ENCODE measurements around the gene PFN4. TPM values are rescaled to one million over a fixed set of nuclear protein-coding genes. Genes with fewer than 3 reads are reported as not detected.
"Not testable (repeated sequence)": the region's sequence is repeated elsewhere in the genome, so short reads cannot be mapped to it uniquely, and the experiment has no call there.

Gene PFN4
- polyA plus RNA-seq, 3 donors from 2014 or later, result not detected

DNA sequence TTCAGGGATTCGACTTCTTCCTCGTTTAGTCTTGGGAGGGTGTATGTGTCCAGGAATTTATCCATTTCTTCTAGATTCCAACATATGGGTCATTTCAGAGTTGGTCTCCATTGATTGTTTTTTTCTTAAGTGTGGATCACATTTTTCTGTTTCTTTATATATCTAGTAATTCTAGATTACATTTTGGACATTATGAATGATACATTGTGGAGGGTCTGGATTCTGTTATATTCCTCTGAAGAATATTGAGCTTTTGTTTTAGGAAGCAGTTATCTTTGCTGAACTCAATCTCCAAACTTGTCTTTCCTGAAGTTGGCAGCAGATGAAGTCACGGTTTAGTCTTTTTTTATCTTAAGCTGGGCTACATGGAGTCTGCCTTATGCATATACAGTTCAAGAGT, 9.4 kb upstream of the PFN4 start:
- Mint-ChIP-seq H3K4me3 (no peak overlapping the region), H3K27me3 (ENCODE audit: low read depth in 3 of 3) (no peaks in the 10 kb centered on the region), H3K27ac (no peak overlapping the region), H3K9me3 (peaks cover 0 to 11% (median 2%) of the 10 kb centered on the region in 6 donors), H3K36me3 (peaks cover 10 to 17% (median 13%) of the 10 kb centered on the region in 3 donors), H3K4me1 (no peaks in the 10 kb centered on the region)
- no peak for DNase-seq

DNA sequence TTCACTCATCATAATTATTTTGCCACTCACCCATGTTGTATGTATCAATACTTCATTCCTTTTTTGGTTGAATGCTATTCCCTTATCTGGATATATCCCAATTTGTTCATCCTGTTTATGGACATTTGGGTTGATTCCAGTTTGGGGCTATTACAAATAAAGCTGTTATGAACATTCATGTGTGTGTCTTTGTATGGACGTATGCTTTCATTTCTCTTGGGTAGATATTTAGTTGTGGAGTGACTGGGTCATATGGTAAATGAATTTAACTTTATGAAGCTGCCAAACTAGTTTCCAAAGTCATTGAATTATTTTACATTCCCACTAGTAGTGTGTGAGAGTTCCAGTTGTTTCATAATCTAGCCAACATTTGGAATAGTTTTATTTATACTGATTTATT, 2.8 kb upstream of the PFN4 start:
- Mint-ChIP-seq H3K27ac (peak overlapping the region in 2 of 6 donors; percentile 9 to 18), H3K4me1 (peaks cover 16 to 24% of the 10 kb centered on the region in 2 donors), H3K4me3 (peak overlapping the region in 2 of 5 donors; percentile 29 to 48), H3K36me3 (peaks cover 0 to 4% (median 3%) of the 10 kb centered on the region in 3 donors), H3K27me3 (ENCODE audit: low read depth in 3 of 3) (peaks cover 0 to 3% (median 0%) of the 10 kb centered on the region in 3 donors), H3K9me3 (no peaks in the 10 kb centered on the region)
- no peak for DNase-seq

DNA sequence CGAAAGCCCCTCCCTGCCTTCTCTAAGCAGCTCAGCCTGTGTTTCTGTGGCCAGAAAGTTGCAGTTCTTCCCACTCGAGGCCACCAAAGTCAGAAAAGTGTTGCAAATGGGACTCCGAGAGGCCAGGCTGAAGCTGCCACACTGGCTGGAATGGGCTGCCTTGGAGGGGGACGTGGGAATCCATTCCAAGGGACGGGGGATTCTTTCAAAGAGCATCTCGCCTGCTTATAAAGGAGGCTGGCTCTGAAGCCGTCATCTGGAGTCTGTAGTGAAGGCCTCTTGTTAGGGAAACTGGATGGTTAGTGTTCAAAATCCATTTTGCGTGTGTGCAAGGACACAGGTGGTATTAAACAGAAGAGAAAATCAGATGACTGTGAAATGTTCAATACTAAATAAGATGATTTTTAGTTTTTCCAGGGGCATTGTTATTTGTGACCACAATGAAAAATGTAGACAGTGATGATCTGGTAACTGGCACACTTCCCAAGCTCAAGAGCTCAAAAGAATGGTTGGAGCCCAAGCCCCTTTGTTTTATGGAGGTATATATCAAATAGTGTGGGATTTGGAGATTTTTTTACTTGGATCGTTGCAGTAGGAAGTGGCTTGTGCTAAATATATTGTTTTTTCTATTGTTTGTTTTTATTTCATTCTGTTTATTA, 917 bp upstream of the PFN4 start:
- no peaks in the 10 kb centered on the region for H3K9me3 Mint-ChIP-seq
- DNase-seq, result no peak
- H3K36me3 Mint-ChIP-seq, result peaks cover 0 to 4% (median 3%) of the 10 kb centered on the region in 3 donors
- H3K27ac Mint-ChIP-seq, result peak overlapping the region; percentile 77 to 92 (median 89)
- peak overlapping the region; percentile 80 to 86 (median 84) for H3K4me3 Mint-ChIP-seq
- H3K27me3 Mint-ChIP-seq (ENCODE audit: low read depth in 3 of 3), result peaks cover 0 to 3% (median 0%) of the 10 kb centered on the region in 3 donors
- H3K4me1 Mint-ChIP-seq, result peaks cover 16 to 24% of the 10 kb centered on the region in 2 donors

DNA sequence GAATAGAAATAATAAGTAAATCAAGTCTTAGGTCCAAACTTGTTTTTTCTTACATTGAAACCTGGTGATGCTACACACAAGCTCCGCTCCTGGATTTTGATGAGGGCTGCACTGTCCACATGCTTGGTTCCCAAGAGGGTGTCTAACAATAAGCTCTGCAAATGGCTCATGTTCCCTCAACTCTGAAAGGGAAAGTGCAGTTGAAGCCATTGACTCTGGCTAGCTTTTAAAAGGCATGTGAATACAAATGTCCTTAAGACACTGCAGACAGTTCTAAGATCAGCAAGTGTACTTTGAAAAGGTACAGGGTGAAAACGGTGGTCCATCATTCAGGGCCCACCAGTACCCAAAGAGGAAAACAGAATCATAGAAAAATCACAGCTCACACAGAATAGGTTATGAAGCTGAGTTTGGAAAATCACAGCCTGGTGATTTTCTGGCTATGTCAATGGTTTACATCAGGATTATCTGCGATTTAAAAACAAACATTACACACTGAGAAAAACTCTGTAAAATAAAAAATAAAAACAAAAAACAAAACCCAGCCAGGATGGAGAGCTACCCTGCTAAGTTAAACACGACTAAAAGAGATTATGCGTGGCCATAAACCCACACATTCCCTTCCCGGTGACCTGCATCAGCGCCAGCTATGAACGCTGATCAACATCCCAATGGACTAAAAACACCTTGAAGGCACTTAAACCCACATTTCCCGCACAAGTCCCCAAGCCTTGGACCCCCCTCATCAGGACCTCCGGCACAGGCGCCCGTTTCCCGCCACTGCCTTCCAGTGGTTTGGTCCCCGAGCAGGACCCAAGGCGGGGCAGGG, 554 bp downstream of the PFN4 start:
- H3K36me3 Mint-ChIP-seq, result no peaks in the 10 kb centered on the region
- no peak for DNase-seq
- peaks cover 0 to 3% (median 0%) of the 10 kb centered on the region in 3 donors for H3K27me3 Mint-ChIP-seq (ENCODE audit: low read depth in 3 of 3)
- no peaks in the 10 kb centered on the region for H3K9me3 Mint-ChIP-seq
- H3K27ac Mint-ChIP-seq, result peak overlapping the region; percentile 77 to 92 (median 86)
- H3K4me1 Mint-ChIP-seq, result peaks cover 16 to 24% of the 10 kb centered on the region in 2 donors
- H3K4me3 Mint-ChIP-seq, result peak overlapping the region; percentile 86 to 89 (median 87)

DNA sequence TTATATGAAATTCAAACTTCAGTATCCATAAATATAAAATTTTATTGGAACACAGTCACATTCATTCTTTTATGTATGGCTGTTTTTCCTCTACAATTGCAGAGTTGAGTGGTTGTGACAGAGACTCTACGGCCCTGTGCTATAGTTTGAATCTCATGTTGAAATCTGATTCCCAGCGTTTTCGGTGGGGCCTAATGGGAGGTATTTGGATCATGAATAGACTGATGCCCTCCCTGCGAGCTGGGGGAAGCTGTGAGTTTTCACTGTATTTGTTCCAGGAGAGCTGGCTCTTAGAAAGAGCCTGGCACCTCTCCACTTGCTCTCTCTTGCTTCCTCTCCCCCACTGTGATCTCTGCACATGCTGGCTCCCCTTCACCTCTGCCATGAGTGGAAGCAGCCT, 1.7 kb downstream of the PFN4 start:
- Mint-ChIP-seq H3K36me3 (no peaks in the 10 kb centered on the region), H3K27ac (peak overlapping the region in 4 of 6 donors; percentile 35 to 55 (median 44)), H3K4me1 (peaks cover 15 to 18% of the 10 kb centered on the region in 2 donors), H3K9me3 (no peaks in the 10 kb centered on the region), H3K27me3 (ENCODE audit: low read depth in 3 of 3) (peaks cover 0 to 3% (median 0%) of the 10 kb centered on the region in 3 donors), H3K4me3 (peak overlapping the region in 2 of 5 donors; percentile 38 to 87)
- DNase-seq, result no peak

DNA sequence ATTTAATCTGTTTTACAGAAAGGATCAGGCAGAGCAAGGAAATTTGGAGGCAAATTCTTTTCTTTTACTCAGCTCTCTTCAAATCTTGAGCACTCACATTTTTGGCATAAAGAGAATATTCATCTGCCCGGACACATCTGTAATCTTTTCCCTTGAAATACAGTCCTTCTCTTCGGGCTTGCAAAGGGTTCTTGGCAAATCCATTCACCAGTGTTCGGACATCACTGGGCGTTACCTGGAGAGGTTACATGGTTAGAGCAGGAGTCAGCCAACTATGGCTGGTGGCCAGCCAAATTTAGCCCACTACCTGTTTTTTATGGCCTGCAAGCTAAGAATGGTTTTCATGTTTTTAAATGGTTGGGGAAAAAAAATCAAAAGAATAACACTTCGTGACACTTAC, 2.1 kb downstream of the PFN4 start:
- no peaks in the 10 kb centered on the region for H3K9me3 Mint-ChIP-seq
- H3K36me3 Mint-ChIP-seq, result no peaks in the 10 kb centered on the region
- H3K4me1 Mint-ChIP-seq, result peaks cover 15 to 18% of the 10 kb centered on the region in 2 donors
- peak overlapping the region in 2 of 5 donors; percentile 29 to 39 for H3K4me3 Mint-ChIP-seq
- H3K27me3 Mint-ChIP-seq (ENCODE audit: low read depth in 3 of 3), result peaks cover 0 to 3% (median 0%) of the 10 kb centered on the region in 3 donors
- peak overlapping the region in 5 of 6 donors; percentile 35 to 46 (median 41) for H3K27ac Mint-ChIP-seq
- no peak for DNase-seq

DNA sequence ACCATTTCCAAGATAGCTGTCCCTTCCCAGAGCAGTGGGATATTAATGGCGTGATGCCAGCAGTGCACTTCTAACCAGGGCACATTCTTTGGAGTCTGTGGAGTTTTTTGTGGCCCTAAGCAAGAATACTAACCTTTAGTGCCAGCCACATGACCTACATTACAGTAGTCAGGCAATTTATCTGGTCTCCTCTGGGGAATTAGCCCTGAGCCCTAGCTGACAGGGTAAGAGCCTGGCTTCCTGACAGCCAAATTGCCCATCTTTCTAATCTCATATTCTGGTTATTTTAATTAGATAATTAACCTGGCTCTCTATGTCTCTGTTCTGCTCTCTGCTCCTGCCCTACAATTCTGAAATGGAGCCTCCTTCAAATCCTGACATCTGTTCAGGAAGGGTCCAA, 5.2 kb downstream of the PFN4 start:
- Mint-ChIP-seq H3K4me1 (peaks cover 5 to 7% of the 10 kb centered on the region in 2 donors), H3K27ac (no peak overlapping the region), H3K9me3 (no peaks in the 10 kb centered on the region), H3K4me3 (no peak overlapping the region), H3K36me3 (peaks cover 0 to 8% (median 0%) of the 10 kb centered on the region in 3 donors), H3K27me3 (ENCODE audit: low read depth in 3 of 3) (peaks cover 0 to 3% (median 3%) of the 10 kb centered on the region in 3 donors)
- DNase-seq, result no peak

DNA sequence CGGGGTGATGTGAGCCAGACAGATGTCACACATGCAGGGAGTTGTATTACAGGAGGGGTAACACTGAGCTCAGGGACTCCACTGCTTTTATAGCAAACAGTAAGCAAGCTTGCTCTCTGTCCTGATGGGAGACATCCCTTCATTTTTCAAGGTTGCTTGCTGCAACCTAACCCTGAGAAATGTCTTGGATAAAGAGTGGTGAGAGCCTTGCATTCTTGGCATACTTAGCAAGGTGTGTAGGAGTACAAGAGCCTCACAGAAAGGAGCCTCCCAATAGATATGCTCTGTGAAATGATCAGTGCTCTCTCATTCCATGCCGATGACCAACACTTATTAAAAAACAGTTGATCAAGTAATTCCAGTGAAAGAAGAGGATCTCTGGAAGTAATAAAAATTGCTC, 8.1 kb downstream of the PFN4 start:
- H3K27me3 Mint-ChIP-seq (ENCODE audit: low read depth in 3 of 3), result peaks cover 0 to 3% (median 1%) of the 10 kb centered on the region in 3 donors
- H3K27ac Mint-ChIP-seq, result no peak overlapping the region
- DNase-seq, result no peak
- peaks cover 0 to 12% (median 0%) of the 10 kb centered on the region in 3 donors for H3K36me3 Mint-ChIP-seq
- H3K9me3 Mint-ChIP-seq, result no peaks in the 10 kb centered on the region
- H3K4me3 Mint-ChIP-seq, result no peak overlapping the region
- no peaks in the 10 kb centered on the region for H3K4me1 Mint-ChIP-seq

DNA sequence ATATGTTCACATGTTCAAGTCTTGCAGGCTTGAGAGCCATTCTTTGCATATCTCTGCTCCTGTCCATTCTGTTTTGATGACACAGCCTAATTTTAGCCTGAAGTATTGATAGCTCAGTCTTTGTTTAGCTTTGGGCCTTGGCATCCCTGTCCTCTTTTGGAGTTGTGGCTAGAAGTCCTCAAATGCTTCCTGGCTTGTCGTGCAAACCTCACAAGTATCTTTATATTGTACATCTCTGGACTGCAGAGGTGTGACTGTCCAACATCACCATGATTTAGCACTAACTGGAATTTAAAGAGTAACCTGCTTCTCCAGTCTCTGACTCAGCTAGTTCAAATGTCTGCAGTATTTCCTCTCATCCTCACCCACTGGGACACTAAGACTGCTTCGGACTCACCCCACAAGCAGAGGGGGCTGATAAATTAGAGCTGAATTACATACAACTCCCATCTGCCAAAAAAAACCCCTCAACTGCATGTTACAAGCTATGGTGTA, 11.7 kb downstream of the PFN4 start:
- H3K27ac Mint-ChIP-seq, result peak overlapping the region in 1 of 6 donors; percentile 37
- peaks cover 0 to 20% (median 0%) of the 10 kb centered on the region in 3 donors for H3K36me3 Mint-ChIP-seq

DNA sequence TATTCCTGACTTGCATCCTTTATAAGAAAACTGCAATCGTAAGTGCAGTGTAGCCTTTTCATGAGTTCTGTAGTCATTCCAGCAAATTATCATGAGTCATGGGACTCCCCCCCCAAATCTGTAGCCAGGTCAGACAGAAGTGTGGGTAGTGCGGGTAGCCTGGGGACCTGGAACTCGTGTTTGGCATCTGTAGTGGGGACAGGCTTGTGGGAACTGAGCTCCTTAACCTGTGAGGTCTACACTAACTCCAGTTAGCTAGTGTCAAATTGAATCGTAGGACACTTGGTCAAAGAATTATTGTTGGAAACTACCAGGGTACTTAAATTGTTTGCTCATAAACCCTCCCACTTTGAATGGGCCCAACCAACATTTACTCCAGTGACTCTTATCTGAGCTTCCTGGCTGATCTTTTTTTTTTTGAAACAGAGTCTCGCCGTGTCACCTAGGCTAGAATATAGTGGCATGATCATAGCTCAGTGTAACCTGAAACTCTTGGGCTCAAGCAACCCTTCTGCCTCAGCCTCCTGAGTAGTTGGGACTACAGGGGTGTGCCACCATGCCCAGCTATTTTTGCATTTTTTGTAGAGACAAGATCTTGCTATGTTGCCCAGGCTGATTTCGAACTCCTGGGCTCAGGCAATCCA, 12.4 kb downstream of the PFN4 start:
- peaks cover 0 to 22% (median 0%) of the 10 kb centered on the region in 3 donors for H3K36me3 Mint-ChIP-seq
- peaks cover 0 to 11% (median 3%) of the 10 kb centered on the region in 6 donors for H3K9me3 Mint-ChIP-seq
- H3K4me1 Mint-ChIP-seq, result no peaks in the 10 kb centered on the region
- H3K27ac Mint-ChIP-seq, result no peak overlapping the region
- H3K4me3 Mint-ChIP-seq, result no peak overlapping the region
- peaks cover 0 to 3% (median 1%) of the 10 kb centered on the region in 3 donors for H3K27me3 Mint-ChIP-seq (ENCODE audit: low read depth in 3 of 3)
- no peak for DNase-seq

More for the DNA sequence above, 11.7 kb downstream of the PFN4 start:
- H3K4me3 Mint-ChIP-seq, result no peak overlapping the region
- H3K9me3 Mint-ChIP-seq, result peaks cover 0 to 9% (median 3%) of the 10 kb centered on the region in 6 donors
- peaks cover 0 to 3% (median 1%) of the 10 kb centered on the region in 3 donors for H3K27me3 Mint-ChIP-seq (ENCODE audit: low read depth in 3 of 3)
- no peaks in the 10 kb centered on the region for H3K4me1 Mint-ChIP-seq
- DNase-seq, result no peak

DNA sequence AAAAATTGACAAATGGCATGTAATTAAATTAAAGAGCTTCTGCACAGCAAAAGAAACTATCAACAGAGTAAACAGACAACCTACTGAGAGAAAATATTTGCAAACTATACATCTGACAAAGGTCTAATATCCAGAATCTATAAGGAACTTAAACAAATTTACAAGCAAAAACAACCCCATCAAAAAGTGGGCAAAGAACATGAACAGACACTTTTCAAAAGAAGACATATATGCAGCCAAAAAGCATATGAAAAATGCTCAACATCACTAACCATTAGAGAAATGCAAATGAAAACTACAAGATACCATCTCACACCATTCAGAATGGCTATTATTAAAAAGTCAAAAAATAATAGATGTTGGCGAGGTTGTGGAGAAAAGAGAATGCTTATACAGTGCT, 13.7 kb downstream of the PFN4 start:
- not testable (repeated sequence) for H3K27me3 Mint-ChIP-seq (ENCODE audit: low read depth in 3 of 3); H3K27ac Mint-ChIP-seq; H3K4me3 Mint-ChIP-seq; DNase-seq; H3K4me1 Mint-ChIP-seq
- Mint-ChIP-seq H3K9me3 (peaks cover 0 to 13% (median 5%) of the 10 kb centered on the region in 6 donors), H3K36me3 (peaks cover 0 to 26% (median 4%) of the 10 kb centered on the region in 3 donors)

DNA sequence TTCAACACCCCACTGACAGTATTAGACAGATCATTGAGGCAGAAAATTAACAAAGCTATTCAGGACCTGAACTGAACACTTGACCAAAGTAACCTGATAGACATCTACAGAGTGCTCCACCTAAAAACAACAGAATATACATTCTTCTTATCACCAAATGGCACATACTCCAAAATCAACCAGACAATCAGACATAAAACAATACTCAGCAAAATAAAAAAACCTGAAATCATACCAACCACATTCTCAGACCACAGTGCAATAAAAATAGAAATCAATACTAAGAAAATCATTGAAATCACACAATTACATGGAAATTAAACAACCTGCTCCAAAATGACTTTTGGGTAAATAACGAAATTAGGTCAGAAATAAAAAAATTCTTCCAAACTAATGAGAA, 15.8 kb downstream of the PFN4 start:
- DNase-seq, result no peak
- no peaks in the 10 kb centered on the region for H3K4me1 Mint-ChIP-seq
- peaks cover 0 to 13% (median 5%) of the 10 kb centered on the region in 6 donors for H3K9me3 Mint-ChIP-seq
- peaks cover 8 to 22% (median 14%) of the 10 kb centered on the region in 3 donors for H3K36me3 Mint-ChIP-seq
- H3K27ac Mint-ChIP-seq, result no peak overlapping the region
- H3K4me3 Mint-ChIP-seq, result no peak overlapping the region
- H3K27me3 Mint-ChIP-seq (ENCODE audit: low read depth in 3 of 3), result peaks cover 0 to 2% (median 0%) of the 10 kb centered on the region in 3 donors

DNA sequence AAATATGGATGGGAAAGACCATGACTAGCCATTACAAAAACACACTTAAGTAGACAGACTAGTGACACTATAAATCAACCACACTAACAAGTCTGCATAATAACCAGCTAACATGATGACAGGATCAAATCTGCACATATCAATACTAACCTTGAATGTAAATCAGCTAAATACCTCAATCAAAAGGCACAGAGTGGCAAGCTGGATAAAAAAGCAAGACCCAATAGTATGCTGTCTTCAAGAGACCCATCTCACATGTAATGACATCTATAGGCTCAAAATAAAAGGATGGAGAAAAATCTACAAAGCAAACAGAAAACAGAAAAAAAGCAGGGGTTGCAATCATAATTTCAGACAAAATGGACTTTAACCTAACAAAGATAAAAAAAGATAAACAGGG, 16.3 kb downstream of the PFN4 start:
- H3K4me3 Mint-ChIP-seq, result no peak overlapping the region
- H3K27ac Mint-ChIP-seq, result no peak overlapping the region
- peaks cover 0 to 13% (median 5%) of the 10 kb centered on the region in 6 donors for H3K9me3 Mint-ChIP-seq
- peaks cover 14 to 28% (median 20%) of the 10 kb centered on the region in 3 donors for H3K36me3 Mint-ChIP-seq
- H3K27me3 Mint-ChIP-seq (ENCODE audit: low read depth in 3 of 3), result peaks cover 0 to 2% (median 0%) of the 10 kb centered on the region in 3 donors
- no peak for DNase-seq
- no peaks in the 10 kb centered on the region for H3K4me1 Mint-ChIP-seq

All from immature natural killer cell (primary cell).